ENCODE measurements around the gene FBXL19. TPM values are rescaled to one million over a fixed set of nuclear protein-coding genes. Genes with fewer than 3 reads are reported as not detected.

Gene FBXL19
- total and polyA plus RNA-seq, 2 of the 8 experiments (the other 6 are each of a cell fraction or from before 2014, with no cell fraction given), result 47.2 to 72.2 TPM

GRCh38 chr16:30948667-30949649, 25.6 kb downstream of the FBXL19 start, which contains the start of gene ORAI3 (continued):
- TF ChIP-seq TAF7 (optimal IDR thresholded peaks at IDR 0.05; ENCODE audit: borderline replicate concordance, low read depth, low read length) (peak; percentile 2), E2F6 (IDR thresholded peaks at IDR 0.05) (0 out of 2 replicates have a peak, but pooled peaks have one; percentile 7), SP4 (IDR thresholded peaks at IDR 0.05; ENCODE audit: low read length) (no peak), TEAD4 (IDR thresholded peaks at IDR 0.05; ENCODE audit: low read depth, low read length) (no peak), MAFK (IDR thresholded peaks at IDR 0.05; ENCODE audit: low read depth, low read length) (no peak), SIN3A (conservative IDR thresholded peaks at IDR 0.05 in 1 of 2, IDR thresholded peaks at IDR 0.05 in 1 of 2; ENCODE audit: low read depth in 1 of 2, low read length in 2 of 2) (no peak; a peak in 1 of 4 replicates), ASH2L (IDR thresholded peaks at IDR 0.05; ENCODE audit: low read length) (peak; percentile 0), HDAC2 (IDR thresholded peaks at IDR 0.05; ENCODE audit: borderline replicate concordance in 1 of 2, low read depth in 2 of 2, low read length in 2 of 2) (peak in 1 of 2 experiments; percentile 18; a peak in 1 of 4 replicates), KDM1A (IDR thresholded peaks at IDR 0.05; ENCODE audit: borderline replicate concordance, low read length) (no peak), POLR2AphosphoS5 (IDR thresholded peaks at IDR 0.05; ENCODE audit: low read depth, low read length) (peak; percentile 27; the same call in 1 of the 2 replicates), TBP (IDR thresholded peaks at IDR 0.05; ENCODE audit: low read depth, low read length) (0 out of 2 replicates have a peak, but pooled peaks have one; percentile 16), KDM5A (IDR thresholded peaks at IDR 0.05; ENCODE audit: low read length) (no peak), SP1 (IDR thresholded peaks at IDR 0.05; ENCODE audit: low read depth, low read length) (no peak), RAD21 (IDR thresholded peaks at IDR 0.05 in 1 of 2, conservative IDR thresholded peaks at IDR 0.05 in 1 of 2; ENCODE audit: low read depth in 2 of 2, low read length in 2 of 2) (no peak), BCL11A (IDR thresholded peaks at IDR 0.05; ENCODE audit: low read depth in 2 of 2, low read length in 2 of 2) (no peak), POLR2A (IDR thresholded peaks at IDR 0.05; ENCODE audit: control extremely low read depth in 1 of 2, low read depth in 2 of 2, low read length in 2 of 2) (peak; percentile 25 to 76), ATF2 (IDR thresholded peaks at IDR 0.05; ENCODE audit: low read length) (no peak)
